Measurements from ENCODE around the gene ALKBH3.

Gene ALKBH3

DNA sequence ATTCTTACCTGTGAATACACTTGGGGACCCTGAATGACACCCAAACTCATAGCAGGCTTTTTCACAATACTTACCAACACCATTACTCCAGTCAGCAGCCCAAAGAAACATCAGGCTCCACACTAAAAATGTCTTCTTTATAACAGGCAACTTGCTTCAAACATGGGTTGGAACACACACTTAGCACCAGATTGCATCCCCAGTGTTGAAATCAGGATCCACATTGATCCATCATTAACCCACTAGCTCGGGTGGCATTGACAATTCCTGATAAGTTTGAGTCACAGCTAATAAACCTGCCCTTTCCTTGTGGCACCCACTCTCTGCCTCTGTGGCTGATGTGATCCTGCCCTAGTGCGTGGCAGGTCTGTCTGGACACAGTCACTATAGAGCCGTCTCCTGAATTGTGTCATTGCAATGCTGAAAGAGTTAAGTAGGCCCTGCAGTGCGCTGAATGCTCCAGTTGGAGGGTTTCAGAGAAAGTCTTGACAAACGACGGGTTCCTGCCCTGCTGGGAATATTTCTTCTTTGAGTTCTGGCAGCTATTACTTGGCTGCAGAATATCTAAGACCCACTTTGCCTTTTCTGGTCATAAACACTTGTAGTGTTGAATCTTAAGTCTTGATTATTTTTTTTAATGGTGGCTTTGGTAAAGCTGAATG, 42.2 kb downstream of the ALKBH3 start:
- TF ChIP-seq POLR2AphosphoS5 (IDR thresholded peaks at IDR 0.05; ENCODE audit: low read depth, low read length) (no peak), TAF1 (IDR thresholded peaks at IDR 0.05; ENCODE audit: borderline replicate concordance, insufficient read depth, low read length) (no peak), SIN3A (IDR thresholded peaks at IDR 0.05; ENCODE audit: borderline replicate concordance, insufficient read depth, low read length) (no peak), FOXP2 (optimal IDR thresholded peaks at IDR 0.05; ENCODE audit: borderline replicate concordance, extremely low read depth, extremely low read length, insufficient read depth) (no peak)
- TF ChIP-seq, protein P1, sequence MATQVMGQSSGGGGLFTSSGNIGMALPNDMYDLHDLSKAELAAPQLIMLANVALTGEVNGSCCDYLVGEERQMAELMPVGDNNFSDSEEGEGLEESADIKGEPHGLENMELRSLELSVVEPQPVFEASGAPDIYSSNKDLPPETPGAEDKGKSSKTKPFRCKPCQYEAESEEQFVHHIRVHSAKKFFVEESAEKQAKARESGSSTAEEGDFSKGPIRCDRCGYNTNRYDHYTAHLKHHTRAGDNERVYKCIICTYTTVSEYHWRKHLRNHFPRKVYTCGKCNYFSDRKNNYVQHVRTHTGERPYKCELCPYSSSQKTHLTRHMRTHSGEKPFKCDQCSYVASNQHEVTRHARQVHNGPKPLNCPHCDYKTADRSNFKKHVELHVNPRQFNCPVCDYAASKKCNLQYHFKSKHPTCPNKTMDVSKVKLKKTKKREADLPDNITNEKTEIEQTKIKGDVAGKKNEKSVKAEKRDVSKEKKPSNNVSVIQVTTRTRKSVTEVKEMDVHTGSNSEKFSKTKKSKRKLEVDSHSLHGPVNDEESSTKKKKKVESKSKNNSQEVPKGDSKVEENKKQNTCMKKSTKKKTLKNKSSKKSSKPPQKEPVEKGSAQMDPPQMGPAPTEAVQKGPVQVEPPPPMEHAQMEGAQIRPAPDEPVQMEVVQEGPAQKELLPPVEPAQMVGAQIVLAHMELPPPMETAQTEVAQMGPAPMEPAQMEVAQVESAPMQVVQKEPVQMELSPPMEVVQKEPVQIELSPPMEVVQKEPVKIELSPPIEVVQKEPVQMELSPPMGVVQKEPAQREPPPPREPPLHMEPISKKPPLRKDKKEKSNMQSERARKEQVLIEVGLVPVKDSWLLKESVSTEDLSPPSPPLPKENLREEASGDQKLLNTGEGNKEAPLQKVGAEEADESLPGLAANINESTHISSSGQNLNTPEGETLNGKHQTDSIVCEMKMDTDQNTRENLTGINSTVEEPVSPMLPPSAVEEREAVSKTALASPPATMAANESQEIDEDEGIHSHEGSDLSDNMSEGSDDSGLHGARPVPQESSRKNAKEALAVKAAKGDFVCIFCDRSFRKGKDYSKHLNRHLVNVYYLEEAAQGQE (IDR thresholded peaks at IDR 0.05; ENCODE audit: insufficient read depth in 1 of 2, low read depth in 2 of 2, low read length in 2 of 2), result no peak

DNA sequence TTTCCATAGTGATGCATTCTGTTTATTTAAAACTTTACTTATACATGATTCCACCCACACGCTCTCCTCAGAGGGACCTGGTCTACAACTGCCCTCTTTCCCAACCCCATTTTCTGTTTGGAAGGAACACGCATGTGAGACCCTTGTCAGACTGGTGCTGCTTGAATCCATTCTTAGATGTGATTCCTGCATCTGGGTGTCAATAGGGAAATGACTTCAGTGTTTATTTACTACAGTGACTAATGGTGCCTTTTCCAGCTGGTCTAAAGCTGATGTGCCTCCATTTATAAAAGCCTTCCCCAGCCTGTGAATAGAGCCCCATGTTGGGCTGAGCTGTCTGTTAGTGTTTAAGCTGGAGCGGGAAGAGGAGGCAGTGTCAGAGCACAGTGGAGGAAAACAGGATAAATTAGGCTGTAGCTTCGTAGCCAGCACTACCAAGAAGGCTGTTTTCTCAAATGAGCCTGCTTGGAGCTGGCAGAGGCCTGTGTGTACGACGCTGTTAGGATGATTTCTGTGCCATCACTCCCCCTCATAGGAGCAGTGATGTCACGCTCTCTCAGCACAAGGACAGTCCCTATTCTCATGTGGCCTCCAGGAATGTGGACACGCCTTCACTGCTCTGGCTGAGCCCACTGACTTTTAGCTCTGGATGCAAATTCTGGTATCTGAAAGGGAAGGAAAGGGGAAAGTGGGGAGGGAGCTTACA, 42.9 kb downstream of the ALKBH3 start:
- TF ChIP-seq, protein P1 (IDR thresholded peaks at IDR 0.05; ENCODE audit: insufficient read depth in 1 of 2, low read depth in 2 of 2, low read length in 2 of 2), result no peak
- TF ChIP-seq TAF1 (IDR thresholded peaks at IDR 0.05; ENCODE audit: borderline replicate concordance, insufficient read depth, low read length) (no peak), POLR2AphosphoS5 (IDR thresholded peaks at IDR 0.05; ENCODE audit: low read depth, low read length) (no peak), SIN3A (IDR thresholded peaks at IDR 0.05; ENCODE audit: borderline replicate concordance, insufficient read depth, low read length) (no peak), FOXP2 (optimal IDR thresholded peaks at IDR 0.05; ENCODE audit: borderline replicate concordance, extremely low read depth, extremely low read length, insufficient read depth) (no peak)

DNA sequence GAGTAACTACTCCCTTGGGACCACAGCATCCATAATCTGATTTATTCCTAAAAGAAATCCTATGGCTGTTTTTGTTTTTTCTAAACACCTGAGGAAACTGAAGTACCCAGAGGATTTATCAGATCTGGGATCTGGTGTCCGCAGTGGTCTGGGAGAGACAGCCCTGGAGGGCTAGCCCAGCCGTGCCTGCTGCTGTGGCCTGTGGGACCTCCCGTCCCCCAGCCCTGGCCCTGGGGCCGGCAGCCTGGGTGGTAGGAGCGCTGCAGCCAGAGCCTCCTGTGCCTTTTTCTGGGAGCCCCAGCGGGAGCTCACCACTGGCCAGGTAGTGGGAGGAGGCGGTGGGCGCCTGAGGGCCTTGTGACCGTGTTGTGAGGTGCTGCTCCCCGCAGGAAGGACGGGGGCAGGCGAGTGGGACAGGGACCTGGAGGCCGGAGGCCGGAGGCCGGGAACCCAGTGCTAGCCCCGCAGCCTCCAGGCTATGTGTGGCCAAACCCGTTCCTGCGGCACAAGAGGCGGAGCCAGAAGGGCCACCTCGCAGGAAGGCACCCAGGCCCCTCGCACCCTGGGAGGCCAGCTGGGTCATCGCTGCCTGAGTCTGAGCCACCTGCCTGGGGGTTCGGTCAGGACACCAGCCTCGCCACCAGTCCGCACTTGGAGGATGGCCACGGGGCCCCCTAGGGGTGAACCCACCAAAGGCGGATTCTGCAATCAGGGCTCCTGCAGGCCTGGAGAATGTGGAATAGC, 43.7 kb downstream of the ALKBH3 start:
- no peak for TF ChIP-seq SIN3A (IDR thresholded peaks at IDR 0.05; ENCODE audit: borderline replicate concordance, insufficient read depth, low read length)
- TF ChIP-seq, protein P1 (IDR thresholded peaks at IDR 0.05; ENCODE audit: insufficient read depth in 1 of 2, low read depth in 2 of 2, low read length in 2 of 2), result no peak
- TF ChIP-seq POLR2AphosphoS5 (IDR thresholded peaks at IDR 0.05; ENCODE audit: low read depth, low read length), result no peak

GRCh38 chr11:43925063-43925931, 44.7 kb downstream of the ALKBH3 start:
- no peak for TF ChIP-seq TAF1 (IDR thresholded peaks at IDR 0.05; ENCODE audit: borderline replicate concordance, insufficient read depth, low read length)
- TF ChIP-seq SIN3A (IDR thresholded peaks at IDR 0.05; ENCODE audit: borderline replicate concordance, insufficient read depth, low read length), result no peak
- TF ChIP-seq FOXP2 (optimal IDR thresholded peaks at IDR 0.05; ENCODE audit: borderline replicate concordance, extremely low read depth, extremely low read length, insufficient read depth), result no peak
- TF ChIP-seq, protein P1 (IDR thresholded peaks at IDR 0.05; ENCODE audit: insufficient read depth in 1 of 2, low read depth in 2 of 2, low read length in 2 of 2), result no peak
- no peak for TF ChIP-seq POLR2AphosphoS5 (IDR thresholded peaks at IDR 0.05; ENCODE audit: low read depth, low read length)

Data from PFSK-1 (cell line).